Activated CD8-positive, alpha-beta memory T cell treated with anti-CD3 and anti-CD28 coated beads, Interleukin-2, amount 10 ng/mL, durations not matched to agents 7 days and 5 days (primary cell): ENCODE results near the gene S100A6. TPM values are rescaled to one million over a fixed set of nuclear protein-coding genes. Genes with fewer than 3 reads are reported as not detected.
A peak's percentile ranks its signal among the peaks of the same experiment; 100 is the strongest.
"Not testable (repeated sequence)": the region's sequence is repeated elsewhere in the genome, so short reads cannot be mapped to it uniquely, and the experiment has no call there.

Source experiments
- ATAC-seq: fragments of 150-1000 bp; cut with Tn5 transposase; one replicate; pipeline ENCODE4 v1.10.0; 2021; ENCODE audit warnings: moderate library complexity
- CTCF ChIA-PET: fragments of 350-600 bp; sonication (Branson Sonifier 250); formaldehyde crosslinking; loops from one replicate; lab custom pipeline; 2021; ENCODE audit warnings: antibody characterized with exemption; lab: Charles Lee
- DNase-seq: peaks from one replicate; pipeline ENCODE4 v3.0.0-alpha.2; 2020
- H3K27ac Mint-ChIP-seq: one replicate; pipeline ENCODE4 v1.8.0; 2021; ENCODE audit warnings: mild to moderate bottlenecking, mixed read lengths
- H3K27me3 Mint-ChIP-seq: one replicate; pipeline ENCODE4 v1.8.0; 2021; ENCODE audit warnings: mixed read lengths
- H3K36me3 Mint-ChIP-seq: one replicate; pipeline ENCODE4 v1.8.0; 2021; ENCODE audit warnings: mild to moderate bottlenecking, mixed read lengths
- H3K4me1 Mint-ChIP-seq: one replicate; pipeline ENCODE4 v1.8.0; 2021; ENCODE audit warnings: mixed read lengths
- H3K4me3 Mint-ChIP-seq: one replicate; pipeline ENCODE4 v1.8.0; 2021; ENCODE audit warnings: mild to moderate bottlenecking, moderate library complexity, mixed read lengths
- H3K9me3 Mint-ChIP-seq: one replicate; pipeline ENCODE4 v1.8.0; 2022; ENCODE audit warnings: low read depth, mixed read lengths
- total RNA-seq, 2 experiments: library from RNA; stranded (reverse); gene quantifications; one replicate each; pipeline ENCODE4 v1.2.3, GENCODE V29; 2021

Gene S100A6
- total RNA-seq, 2 experiments from 2014 or later, result 386 to 543 TPM

DNA sequence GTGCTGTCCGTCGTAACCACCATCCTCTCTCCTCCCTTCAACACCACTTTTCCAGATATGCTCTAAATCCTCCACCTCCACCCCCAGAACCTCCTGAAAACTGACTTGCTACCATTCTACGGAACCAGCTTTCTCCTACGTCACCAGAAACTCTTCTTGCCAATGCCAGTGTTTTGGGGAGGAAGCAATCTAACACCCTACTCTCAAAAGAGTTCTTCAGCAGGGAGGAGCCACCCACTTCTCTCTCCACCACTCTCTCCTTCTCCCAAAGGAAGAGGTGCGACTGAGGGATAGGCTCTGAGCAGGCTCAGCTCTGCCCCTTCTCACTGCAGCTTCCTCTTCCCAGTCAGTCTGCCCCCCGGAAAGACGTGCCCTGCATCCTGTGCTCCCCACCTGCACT, 35.9 kb upstream of the S100A6 start:
- Mint-ChIP-seq H3K27ac (no peak overlapping the region), H3K27me3 (peaks cover 11% of the 10 kb centered on the region), H3K4me1 (peaks cover 40% of the 10 kb centered on the region), H3K9me3 (no peaks in the 10 kb centered on the region), H3K36me3 (no peaks in the 10 kb centered on the region), H3K4me3 (no peak overlapping the region)
- DNase-seq, result no peak
- ATAC-seq, result no peak
- CTCF ChIA-PET, result interaction anchor here (0.6 to 7.3 kb wide), 17 partner anchors 8 to 415 kb away, joined by 3 to 214 read pairs (median 5); partner anchors contain the start of genes CHTOP, ILF2, RAB13 and S100A5

DNA sequence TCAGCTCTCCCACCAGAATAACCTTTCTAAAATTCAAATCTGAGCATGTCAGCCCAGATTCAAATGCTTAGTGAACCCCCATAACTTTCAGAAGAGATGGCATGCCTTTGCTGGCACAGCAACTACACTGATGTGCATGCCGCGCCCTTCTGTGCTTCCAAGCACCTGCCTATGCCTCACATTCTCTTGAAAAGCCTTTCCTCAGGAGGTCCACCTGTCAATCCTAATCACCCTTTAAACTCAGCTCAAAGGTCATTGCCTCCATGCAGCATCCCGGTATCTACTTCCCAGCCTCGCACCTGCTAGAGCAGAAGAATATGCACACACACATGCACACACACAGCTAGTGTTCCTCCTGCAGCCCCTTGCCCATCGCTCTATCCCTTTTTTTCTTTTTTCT, 35.1 kb upstream of the S100A6 start:
- peaks cover 5% of the 10 kb centered on the region for H3K27me3 Mint-ChIP-seq
- no peak overlapping the region for H3K4me3 Mint-ChIP-seq
- ATAC-seq, result no peak
- H3K36me3 Mint-ChIP-seq, result no peaks in the 10 kb centered on the region
- no peaks in the 10 kb centered on the region for H3K9me3 Mint-ChIP-seq
- H3K4me1 Mint-ChIP-seq, result peaks cover 47% of the 10 kb centered on the region
- CTCF ChIA-PET, result interaction anchor here (1.1 to 7.3 kb wide), 6 partner anchors 36 to 416 kb away, joined by 4 to 214 read pairs (median 14); partner anchors contain the start of genes CHTOP, RAB13 and S100A6
- H3K27ac Mint-ChIP-seq, result no peak overlapping the region
- no peak for DNase-seq

DNA sequence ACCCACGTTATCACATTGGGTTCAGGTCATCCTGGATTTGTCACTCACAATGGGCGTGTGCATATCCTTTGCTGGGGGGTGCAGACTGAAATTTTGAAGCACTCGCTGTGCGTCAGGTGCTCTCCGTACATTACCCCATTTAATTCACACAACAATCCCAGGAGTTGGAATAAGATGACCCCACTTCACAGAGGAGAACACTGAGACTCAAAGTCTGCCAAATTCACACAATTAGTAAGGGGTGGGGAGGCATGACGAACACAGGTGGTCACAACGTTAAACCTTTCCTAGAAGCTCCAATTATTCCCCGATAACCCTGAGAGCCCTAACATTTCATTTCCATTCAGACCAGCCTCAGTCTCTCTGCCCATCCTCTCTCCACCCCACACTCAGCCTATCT, 33.7 kb upstream of the S100A6 start:
- Mint-ChIP-seq H3K4me1 (peaks cover 54% of the 10 kb centered on the region), H3K36me3 (no peaks in the 10 kb centered on the region), H3K4me3 (no peak overlapping the region), H3K27me3 (peaks cover 5% of the 10 kb centered on the region), H3K9me3 (no peaks in the 10 kb centered on the region), H3K27ac (no peak overlapping the region)
- CTCF ChIA-PET, result interaction anchor here (1.0 to 7.3 kb wide), 9 partner anchors 9 to 398 kb away, joined by 3 to 214 read pairs (median 15); partner anchors contain the start of genes CHTOP, CREB3L4, S100A5 and S100A6
- DNase-seq (no peak), ATAC-seq (no peak)

DNA sequence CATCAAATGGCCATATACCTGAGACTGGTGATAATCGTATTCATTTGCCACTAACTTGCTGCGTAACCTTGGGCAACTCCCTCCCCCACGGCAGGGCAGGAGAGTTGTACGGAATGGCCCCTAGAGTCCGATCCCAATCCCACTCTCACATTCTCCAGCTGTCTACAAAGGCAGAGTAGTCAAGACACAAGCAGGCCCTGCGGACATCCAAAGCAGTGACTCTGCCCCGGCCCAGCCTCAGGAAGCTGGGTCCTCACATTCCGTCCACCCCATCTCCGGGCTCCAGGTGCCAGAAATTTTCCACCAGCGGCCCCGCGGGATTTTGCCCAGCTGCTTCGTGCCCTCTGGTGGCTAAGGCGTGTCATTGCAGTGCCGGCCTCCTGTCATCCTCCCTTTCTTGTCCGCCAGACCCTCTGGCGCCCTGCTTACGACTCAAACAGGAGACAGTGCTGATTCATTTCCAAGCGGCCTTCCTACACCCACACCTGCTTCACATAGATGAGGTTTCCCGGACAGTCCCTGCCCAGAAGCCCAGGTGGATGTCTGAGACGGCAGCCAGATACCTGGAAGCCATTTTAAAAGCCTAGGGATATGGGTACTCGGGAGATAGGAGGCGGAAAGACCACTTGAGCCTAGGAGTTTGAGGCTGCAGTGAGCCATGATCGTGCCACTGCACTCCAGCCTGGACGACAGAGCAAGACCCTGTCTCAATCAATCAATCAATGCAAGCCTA, 32.7 kb upstream of the S100A6 start:
- H3K4me1 Mint-ChIP-seq, result peaks cover 54% of the 10 kb centered on the region
- no peaks in the 10 kb centered on the region for H3K36me3 Mint-ChIP-seq
- peak; percentile 38 for ATAC-seq
- no peaks in the 10 kb centered on the region for H3K9me3 Mint-ChIP-seq
- H3K4me3 Mint-ChIP-seq, result peak overlapping the region; percentile 59
- peak; percentile 88 for DNase-seq
- H3K27ac Mint-ChIP-seq, result peak overlapping the region; percentile 76
- H3K27me3 Mint-ChIP-seq, result peaks cover 5% of the 10 kb centered on the region
- CTCF ChIA-PET, result interaction anchor here (0.6 to 7.3 kb wide), 16 partner anchors 9 to 418 kb away, joined by 3 to 214 read pairs (median 8); partner anchors contain the start of genes CHTOP, CREB3L4, S100A4 and S100A5

DNA sequence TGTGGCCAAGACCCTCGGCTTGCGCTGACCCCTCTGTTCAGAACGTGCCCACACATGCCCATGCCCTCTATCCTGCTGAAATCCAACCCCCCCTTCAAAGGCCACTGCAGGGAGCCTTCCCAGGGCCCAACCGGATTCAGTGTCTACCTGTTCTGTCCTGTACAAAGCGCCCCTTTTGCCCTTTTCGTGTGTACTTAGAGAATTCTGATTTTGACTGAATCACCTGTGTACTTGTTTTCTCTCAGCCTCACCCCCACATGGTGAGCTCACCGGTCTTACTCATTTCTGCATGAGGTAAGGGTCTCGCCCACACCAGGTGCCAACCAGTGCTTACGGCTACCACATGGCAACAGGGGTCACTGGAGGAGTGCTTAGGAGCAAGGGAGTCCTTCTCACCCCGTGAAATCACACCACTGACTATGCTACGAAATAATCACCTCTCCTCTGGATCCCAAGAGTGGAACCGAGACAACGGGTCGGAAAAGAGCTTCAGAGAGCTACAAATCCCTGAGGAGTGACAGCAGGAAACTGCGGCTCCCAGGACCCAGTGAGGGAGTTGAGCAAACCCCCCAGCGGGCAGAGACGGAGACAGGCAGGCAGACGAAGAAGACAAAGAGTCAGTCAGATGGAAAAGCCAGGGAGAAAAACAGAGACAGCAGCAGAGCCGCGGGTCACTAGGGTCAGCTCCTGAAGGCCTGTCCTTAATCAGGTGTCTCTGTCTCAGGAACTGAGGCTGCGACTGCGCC, 32.0 kb upstream of the S100A6 start:
- peak overlapping the region; percentile 60 for H3K27ac Mint-ChIP-seq
- H3K4me1 Mint-ChIP-seq, result peaks cover 48% of the 10 kb centered on the region
- CTCF ChIA-PET, result interaction anchor here (0.6 to 7.3 kb wide), 15 partner anchors 8 to 419 kb away, joined by 3 to 214 read pairs (median 8); partner anchors contain the start of genes CHTOP, S100A4, S100A5 and S100A6
- no peak for ATAC-seq
- H3K27me3 Mint-ChIP-seq, result peaks cover 5% of the 10 kb centered on the region
- H3K36me3 Mint-ChIP-seq, result no peaks in the 10 kb centered on the region
- no peaks in the 10 kb centered on the region for H3K9me3 Mint-ChIP-seq
- no peak overlapping the region for H3K4me3 Mint-ChIP-seq
- no peak for DNase-seq

DNA sequence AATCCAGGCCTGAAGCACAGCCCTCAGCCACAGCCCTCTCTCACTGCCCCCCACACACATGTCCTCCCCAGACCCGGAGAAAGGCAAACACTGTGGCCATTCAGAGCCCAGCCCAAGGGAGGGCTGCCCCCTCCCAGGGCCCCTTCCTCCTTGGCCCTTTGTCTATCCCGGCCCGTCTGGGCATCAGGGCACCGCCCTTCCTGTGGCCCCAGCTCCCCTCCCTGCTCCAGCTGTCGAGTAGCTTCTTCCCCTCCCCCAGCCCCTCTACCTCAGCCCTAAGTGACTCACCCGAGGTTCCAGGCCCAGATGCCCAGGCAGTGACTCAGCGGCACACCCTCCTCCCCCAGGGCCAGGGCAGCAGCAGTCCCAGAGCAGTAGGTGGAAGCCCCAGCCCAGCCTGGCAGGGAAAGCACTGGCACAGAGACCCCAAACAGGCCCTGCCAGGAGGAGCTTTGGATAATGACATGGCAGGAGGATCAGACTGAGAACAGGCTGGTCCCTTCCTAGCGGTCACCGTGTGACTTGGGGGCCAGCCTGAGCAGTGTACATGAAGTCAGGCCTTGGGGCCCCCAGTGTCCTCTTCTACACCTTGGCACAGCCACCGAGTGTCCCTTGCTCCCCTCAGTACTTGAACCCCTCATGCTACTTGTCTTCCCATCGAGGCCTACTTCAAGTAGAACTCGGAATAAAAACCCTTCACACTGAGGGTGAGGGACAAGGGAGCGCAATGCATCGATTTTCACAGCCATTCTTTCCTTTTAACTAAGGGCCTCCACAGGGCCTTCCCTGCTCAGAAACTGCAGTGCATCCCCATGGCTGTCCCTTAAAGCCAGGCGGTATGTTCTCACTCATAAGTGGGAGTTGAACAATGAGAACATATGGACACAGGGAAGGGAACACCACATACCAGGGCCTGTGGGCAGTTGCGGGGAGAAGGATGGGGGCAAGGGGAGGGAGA, 30.9 kb upstream of the S100A6 start:
- peaks cover 5% of the 10 kb centered on the region for H3K27me3 Mint-ChIP-seq
- peak overlapping the region; percentile 17 for H3K4me3 Mint-ChIP-seq
- DNase-seq (peak; percentile 93), ATAC-seq (peak; percentile 94)
- CTCF ChIA-PET, result interaction anchor here (0.6 to 4.1 kb wide), 14 partner anchors 10 to 72 kb away, joined by 3 to 41 read pairs (median 4); partner anchors contain the start of genes CHTOP, S100A3, S100A4 and S100A5
- H3K27ac Mint-ChIP-seq, result peak overlapping the region; percentile 98
- H3K36me3 Mint-ChIP-seq, result no peaks in the 10 kb centered on the region
- H3K4me1 Mint-ChIP-seq, result peaks cover 41% of the 10 kb centered on the region
- H3K9me3 Mint-ChIP-seq, result no peaks in the 10 kb centered on the region

DNA sequence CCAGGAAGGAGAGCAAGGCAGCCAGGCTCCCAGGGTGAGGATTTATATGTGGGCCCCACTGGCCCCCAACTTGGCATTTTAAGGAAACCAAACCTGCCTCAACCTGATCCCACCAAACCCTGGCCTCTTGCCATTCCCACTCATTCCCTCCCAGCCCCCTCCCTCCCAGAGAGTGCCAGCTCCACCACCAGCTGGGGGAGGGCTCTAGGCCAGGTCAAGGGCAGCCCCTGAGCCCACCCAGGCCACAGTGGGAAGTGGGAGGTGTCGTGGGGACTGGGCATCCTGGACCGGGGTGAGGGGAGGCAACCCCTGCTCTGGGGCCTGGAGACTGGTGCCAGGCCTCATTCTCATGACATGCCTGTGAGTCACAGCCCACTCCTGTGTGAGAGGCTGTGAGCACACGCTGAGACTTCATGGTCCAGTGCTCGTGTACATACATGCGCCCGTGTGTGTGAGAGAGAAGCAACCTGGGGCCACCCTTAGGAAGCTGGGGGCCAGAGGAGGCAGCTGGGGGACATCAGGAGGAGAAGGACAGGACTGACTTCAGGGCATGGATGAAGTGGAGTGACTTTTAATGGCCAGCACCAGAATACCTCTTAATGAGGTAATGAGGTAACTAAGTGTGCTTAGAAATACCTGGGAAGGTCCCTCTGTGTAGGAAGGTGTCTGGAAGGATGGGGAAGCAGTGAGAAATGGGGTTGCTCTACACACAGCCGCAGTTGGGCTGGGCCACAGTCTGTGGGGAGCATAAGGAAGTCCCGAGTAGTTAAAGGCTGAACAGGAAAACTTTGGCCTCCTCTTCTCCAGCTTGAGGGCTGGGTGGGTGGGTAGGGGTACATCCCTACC, 30.0 kb upstream of the S100A6 start, which contains the start of gene S100A2:
Gene S100A2, minus strand, starts transcription at position 316 of the 846 bp plus-strand sequence. CDS start 1,967 bp downstream, outside the sequence.
- Mint-ChIP-seq H3K9me3 (no peaks in the 10 kb centered on the region), H3K4me1 (peaks cover 38% of the 10 kb centered on the region), H3K27me3 (peaks cover 5% of the 10 kb centered on the region), H3K4me3 (peak within 1 kb of the TSS; percentile 17), H3K27ac (peak within 1 kb of the TSS; percentile 98), H3K36me3 (no peaks in the 10 kb centered on the region)
- ATAC-seq, result peak; percentile 31
- CTCF ChIA-PET, result interaction anchor here (0.6 to 4.1 kb wide), 15 partner anchors 9 to 71 kb away, joined by 3 to 41 read pairs (median 4); partner anchors contain the start of genes CHTOP, S100A3, S100A4 and S100A5
- DNase-seq, result peak; percentile 52

DNA sequence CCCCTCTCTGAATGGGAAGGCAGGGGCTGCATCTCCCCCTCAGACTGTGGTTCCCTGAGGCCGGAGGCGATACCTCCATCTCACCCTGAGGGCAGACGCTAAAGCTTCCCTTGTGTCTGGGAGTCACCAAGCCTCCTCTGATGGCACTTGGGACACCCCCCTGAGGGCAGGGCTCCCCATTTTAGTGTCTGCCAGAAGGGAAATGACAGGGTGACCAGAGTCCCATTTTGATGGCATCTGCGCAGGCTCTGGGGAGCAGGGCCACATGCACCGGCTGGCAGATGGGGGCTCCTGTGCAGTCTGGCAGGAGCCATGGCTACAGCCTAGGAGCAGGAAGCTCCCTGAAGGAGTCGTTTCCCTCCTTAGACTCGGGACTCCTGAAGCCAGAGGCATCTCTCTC, 28.2 kb upstream of the S100A6 start:
- H3K9me3 Mint-ChIP-seq, result no peaks in the 10 kb centered on the region
- no peaks in the 10 kb centered on the region for H3K36me3 Mint-ChIP-seq
- no peak overlapping the region for H3K27ac Mint-ChIP-seq
- no peak overlapping the region for H3K4me3 Mint-ChIP-seq
- H3K4me1 Mint-ChIP-seq, result peaks cover 35% of the 10 kb centered on the region
- no peak for DNase-seq
- no peak for ATAC-seq
- H3K27me3 Mint-ChIP-seq, result no peaks in the 10 kb centered on the region
- CTCF ChIA-PET, result interaction anchor here (1.3 to 4.1 kb wide), 6 partner anchors 8 to 71 kb away, joined by 4 to 38 read pairs (median 6); partner anchors contain the start of genes CHTOP and S100A4

DNA sequence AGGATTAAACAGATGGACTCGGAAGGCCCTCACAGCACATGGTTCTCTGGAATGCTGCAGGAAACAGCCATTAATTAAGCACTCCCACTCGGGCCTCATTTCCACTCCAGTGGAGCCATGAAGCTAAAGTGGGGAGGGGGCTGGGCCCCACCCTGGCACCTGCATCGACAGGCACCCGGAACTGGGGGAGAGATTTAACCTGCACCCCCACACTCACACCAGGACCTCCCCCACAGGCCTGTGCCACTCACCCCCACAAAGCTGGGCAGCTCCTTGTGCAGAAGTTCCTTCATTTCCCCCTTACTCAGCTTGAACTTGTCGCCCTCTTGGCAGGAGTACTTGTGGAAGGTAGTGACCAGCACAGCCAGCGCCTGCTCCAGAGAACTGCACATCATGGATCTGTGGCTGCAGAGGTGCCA, 27.7 kb upstream of the S100A6 start:
- Mint-ChIP-seq H3K4me1 (peaks cover 31% of the 10 kb centered on the region), H3K27ac (no peak overlapping the region), H3K9me3 (no peaks in the 10 kb centered on the region), H3K36me3 (no peaks in the 10 kb centered on the region), H3K27me3 (no peaks in the 10 kb centered on the region), H3K4me3 (no peak overlapping the region)
- DNase-seq (no peak), ATAC-seq (no peak)
- CTCF ChIA-PET, result interaction anchor here (1.3 to 4.1 kb wide), 5 partner anchors 9 to 53 kb away, joined by 4 to 38 read pairs (median 7); partner anchors contain the start of gene S100A4

DNA sequence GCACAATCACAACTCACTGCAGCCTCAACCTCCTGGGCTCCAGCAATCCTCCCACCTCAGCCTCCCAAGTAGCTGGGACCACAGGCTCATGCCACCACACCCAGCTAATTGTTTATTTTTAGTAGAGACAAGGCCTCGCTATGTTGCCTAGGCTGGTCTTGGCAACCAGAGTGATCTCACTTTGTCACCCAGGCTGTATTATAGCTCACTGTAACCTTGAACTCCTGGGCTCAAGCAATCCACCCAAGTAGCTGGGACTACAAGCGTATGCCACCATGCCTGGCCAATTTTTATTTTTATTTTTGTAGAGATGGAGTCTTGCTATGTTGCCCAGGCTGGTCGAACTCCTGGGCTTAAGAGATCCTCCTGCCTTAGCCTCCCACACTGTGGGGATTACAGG, 26.2 kb upstream of the S100A6 start:
- H3K36me3 Mint-ChIP-seq, DNase-seq, H3K4me3 Mint-ChIP-seq, H3K27ac Mint-ChIP-seq, H3K9me3 Mint-ChIP-seq, ATAC-seq, H3K27me3 Mint-ChIP-seq: not testable (repeated sequence)
- peaks cover 17% of the 10 kb centered on the region for H3K4me1 Mint-ChIP-seq
- CTCF ChIA-PET, result interaction anchor here (0.8 to 3.0 kb wide), 5 partner anchors 17 to 53 kb away, joined by 3 to 15 read pairs (median 3); no protein-coding TSS in a partner anchor

DNA sequence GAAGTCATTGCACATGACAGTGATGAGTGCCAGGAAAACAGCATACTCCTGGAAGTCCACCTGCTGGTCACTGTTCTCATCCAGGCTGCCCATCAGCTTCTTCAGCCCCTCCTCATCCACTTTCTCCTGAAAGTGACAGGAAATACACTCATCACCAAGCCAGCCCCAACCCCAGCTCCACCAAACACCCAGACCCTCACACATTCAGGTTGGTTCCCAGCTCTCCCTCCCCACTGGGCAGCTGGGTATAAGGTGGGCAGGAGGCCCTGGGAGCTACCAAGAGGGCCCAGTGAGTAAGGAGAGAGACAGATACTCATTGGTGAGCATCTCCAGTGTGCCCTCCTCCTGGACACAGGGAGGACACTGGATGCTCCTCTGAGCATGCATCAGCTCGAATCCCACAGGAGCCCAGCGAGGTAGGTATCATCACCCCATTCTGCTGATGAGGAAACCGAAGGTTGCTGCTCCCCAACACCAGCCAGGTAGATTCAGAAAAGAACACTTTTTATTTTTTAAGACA, 25.7 kb upstream of the S100A6 start:
- Mint-ChIP-seq H3K36me3 (no peaks in the 10 kb centered on the region), H3K4me3 (no peak overlapping the region), H3K9me3 (no peaks in the 10 kb centered on the region), H3K27ac (no peak overlapping the region), H3K27me3 (no peaks in the 10 kb centered on the region), H3K4me1 (peaks cover 12% of the 10 kb centered on the region)
- CTCF ChIA-PET, result interaction anchor here (1.1 to 3.0 kb wide), 3 partner anchors 17 to 50 kb away, joined by 3 to 15 read pairs (median 4); no protein-coding TSS in a partner anchor
- DNase-seq (no peak), ATAC-seq (no peak)
